Mesenchymal stem cell (in vitro differentiated cells and primary cell): ENCODE data around the gene OOSP4B.

Experiments used
- DNase-seq: peaks from one replicate; pipeline ENCODE4 v3.0.0-alpha.2; 2013
- H2AFZ ChIP-seq: one replicate; pipeline ENCODE4 v1.6.1; 2013; ENCODE audit warnings: low read depth, mild to moderate bottlenecking, control low read depth, inconsistent platforms, low read length, moderate library complexity
- H2AK5ac ChIP-seq: 2 replicates; pipeline ENCODE4 v1.6.1; 2013; ENCODE audit warnings: low read length, moderate library complexity, mild to moderate bottlenecking, inconsistent platforms; ENCODE audit not compliant: severe bottlenecking
- H2BK120ac ChIP-seq: one replicate; pipeline ENCODE4 v1.6.1; 2013; ENCODE audit warnings: low read depth, mild to moderate bottlenecking, inconsistent platforms, low read length, moderate library complexity
- H2BK12ac ChIP-seq, 2 experiments: one replicate each; pipeline ENCODE4 v1.6.1; 2013; ENCODE audit warnings: inconsistent platforms in 2 of 2, low read length in 2 of 2, mild to moderate bottlenecking in 2 of 2, moderate library complexity in 2 of 2, control low read depth in 1 of 2
- H2BK15ac ChIP-seq: one replicate; pipeline ENCODE4 v1.6.1; 2013; ENCODE audit warnings: mild to moderate bottlenecking, low read depth, inconsistent platforms; ENCODE audit not compliant: poor library complexity, severe bottlenecking
- H2BK5ac ChIP-seq: 2 replicates; pipeline ENCODE4 v1.6.1; 2013; ENCODE audit warnings: low read depth, mild to moderate bottlenecking, low read length, control low read depth, inconsistent platforms; ENCODE audit not compliant: poor library complexity, severe bottlenecking
- H3K14ac ChIP-seq, 2 experiments: one replicate each; pipeline ENCODE4 v1.6.1; 2013; ENCODE audit warnings: inconsistent platforms in 2 of 2, low read length in 2 of 2, control low read depth in 1 of 2, mild to moderate bottlenecking in 1 of 2, moderate library complexity in 1 of 2
- H3K18ac ChIP-seq, 2 experiments: one replicate each; pipeline ENCODE4 v1.6.1; 2013; ENCODE audit warnings: inconsistent platforms in 2 of 2, low read length in 2 of 2, control low read depth in 1 of 2, low read depth in 1 of 2, mild to moderate bottlenecking in 1 of 2
- H3K23ac ChIP-seq, 2 experiments: one replicate each; pipeline ENCODE4 v1.6.1; 2013; ENCODE audit warnings: inconsistent platforms in 2 of 2, low read length in 2 of 2, mild to moderate bottlenecking in 2 of 2, moderate library complexity in 2 of 2, control low read depth in 1 of 2
- H3K27ac ChIP-seq: 2 replicates; pipeline ENCODE4 v1.5.1; 2013; ENCODE audit warnings: mild to moderate bottlenecking, moderate library complexity, low read length, control low read depth, inconsistent platforms; ENCODE audit not compliant: poor library complexity, severe bottlenecking
- H3K27me3 ChIP-seq, 2 experiments: 2 replicates each; pipeline versions ENCODE4 v1.6.1 to v1.7.0; 2013; ENCODE audit warnings: low read length in 2 of 2, mild to moderate bottlenecking in 2 of 2, moderate library complexity in 2 of 2, control low read depth in 1 of 2, inconsistent platforms in 1 of 2; ENCODE audit not compliant: control insufficient read depth in 1 of 2, insufficient read depth in 1 of 2
- H3K36me3 ChIP-seq, 2 experiments: 2 replicates each; pipeline versions ENCODE4 v1.6.1 to v1.7.0; 2013; ENCODE audit warnings: low read length in 2 of 2, control low read depth in 1 of 2, inconsistent platforms in 1 of 2, low read depth in 1 of 2, mild to moderate bottlenecking in 1 of 2; ENCODE audit not compliant: insufficient read depth in 2 of 2, control insufficient read depth in 1 of 2
- H3K4ac ChIP-seq, 2 experiments: one replicate each; pipeline ENCODE4 v1.6.1; 2013; ENCODE audit warnings: inconsistent platforms in 2 of 2, low read length in 2 of 2, mild to moderate bottlenecking in 2 of 2, moderate library complexity in 2 of 2, control low read depth in 1 of 2, low read depth in 1 of 2
- H3K4me1 ChIP-seq: 2 replicates; pipeline ENCODE4 v1.6.1; 2013; ENCODE audit warnings: low read depth, low read length, control low read depth; ENCODE audit not compliant: control insufficient read depth, insufficient read depth
- H3K4me2 ChIP-seq: 2 replicates; pipeline ENCODE4 v1.6.1; 2013; ENCODE audit warnings: low read length, mild to moderate bottlenecking, inconsistent platforms; ENCODE audit not compliant: poor library complexity, severe bottlenecking
- H3K4me3 ChIP-seq, 2 experiments: 2 replicates each; pipeline versions ENCODE4 v1.5.1 to v1.7.0; 2013; ENCODE audit warnings: low read length in 2 of 2, mild to moderate bottlenecking in 2 of 2, control low read depth in 1 of 2, low read depth in 1 of 2; ENCODE audit not compliant: insufficient read depth in 1 of 2
- H3K79me1 ChIP-seq: replicated peaks from 2 replicates; pipeline ENCODE4 v1.6.1; 2013; ENCODE audit warnings: mild to moderate bottlenecking, control low read depth, low read length, inconsistent platforms; ENCODE audit not compliant: poor library complexity, severe bottlenecking
- H3K9ac ChIP-seq: 2 replicates; pipeline ENCODE4 v1.7.0; 2013; ENCODE audit warnings: mild to moderate bottlenecking, low read length, moderate library complexity
- H3K9me3 ChIP-seq: 2 replicates; pipeline ENCODE4 v1.7.0; 2013; ENCODE audit warnings: mild to moderate bottlenecking, low read length; ENCODE audit not compliant: control insufficient read depth
- H4K8ac ChIP-seq: one replicate; pipeline ENCODE4 v1.6.1; 2013; ENCODE audit warnings: inconsistent platforms, mild to moderate bottlenecking, low read length, moderate library complexity
- H4K91ac ChIP-seq: one replicate; pipeline ENCODE4 v1.6.1; 2013; ENCODE audit warnings: mild to moderate bottlenecking, low read length, inconsistent platforms
- WGBS: methylation state at CpG from one replicate; pipeline ENCODE4 v1.1.7; 2013; ENCODE audit warnings: mixed read lengths; 5-methylcytosine and 5-hydroxymethylcytosine counted together

OOSP4B gene

DNA sequence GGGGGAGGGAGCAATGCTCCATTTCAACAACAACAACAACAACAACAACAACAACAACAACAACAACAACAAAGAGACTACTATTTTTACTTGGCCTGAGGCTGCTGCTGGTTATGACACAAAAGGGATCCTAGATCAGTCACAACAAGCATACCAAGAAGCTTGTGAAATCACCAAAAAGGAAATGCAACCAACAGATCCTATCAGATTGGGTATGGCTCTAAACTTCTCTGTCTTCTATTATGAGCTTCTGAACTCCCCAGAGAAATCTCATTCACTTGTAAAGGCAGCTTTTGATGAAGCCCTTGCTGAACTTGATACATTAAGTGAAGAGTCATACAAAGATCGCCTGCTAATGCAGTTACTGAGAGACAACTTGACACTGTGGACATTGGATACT lies 61.0 kb downstream of the OOSP4B start:
- Histone ChIP-seq H2BK120ac (no peak overlapping the region), H3K79me1 (no peaks in the 10 kb centered on the region), H3K4me2 (no peak overlapping the region), H3K4ac (no peak overlapping the region), H2BK5ac (no peak overlapping the region), H3K4me3 (no peak overlapping the region), H4K8ac (no peak overlapping the region), H2AK5ac (no peak overlapping the region), H3K18ac (no peak overlapping the region), H3K14ac (no peak overlapping the region), H3K9ac (no peak overlapping the region), H2BK15ac (no peak overlapping the region), H3K27ac (no peak overlapping the region), H3K4me1 (no peaks in the 10 kb centered on the region), H2BK12ac (no peak overlapping the region), H3K36me3 (no peaks in the 10 kb centered on the region), H2AFZ (no peak overlapping the region), H4K91ac (no peak overlapping the region), H3K9me3 (peaks cover 4% of the 10 kb centered on the region), H3K23ac (no peak overlapping the region), H3K27me3 (no peaks in the 10 kb centered on the region)
- 100% methylated on average over 1 of the region's 1 CpG for WGBS
- DNase-seq: no peak

DNA sequence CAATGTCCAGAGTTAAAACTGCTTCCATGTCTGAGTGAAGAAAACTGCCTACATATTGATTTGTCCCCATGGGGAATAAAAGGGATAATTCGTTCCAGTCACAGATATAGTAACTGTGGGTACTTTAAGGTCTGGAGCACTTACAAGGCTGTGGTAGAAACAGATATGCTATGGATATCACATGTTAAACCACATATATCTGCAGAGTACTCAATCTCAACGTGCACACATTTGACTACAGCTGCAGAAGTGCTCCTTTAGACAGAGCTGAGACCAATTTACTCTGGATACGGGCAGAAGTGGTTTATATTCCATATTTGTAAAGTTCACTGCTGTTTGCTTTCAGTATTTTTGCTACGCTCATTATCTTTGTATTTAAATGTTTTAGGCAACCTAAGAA lies 61.8 kb downstream of the OOSP4B start:
- peaks cover 4% of the 10 kb centered on the region for H3K9me3 ChIP-seq

DNA sequence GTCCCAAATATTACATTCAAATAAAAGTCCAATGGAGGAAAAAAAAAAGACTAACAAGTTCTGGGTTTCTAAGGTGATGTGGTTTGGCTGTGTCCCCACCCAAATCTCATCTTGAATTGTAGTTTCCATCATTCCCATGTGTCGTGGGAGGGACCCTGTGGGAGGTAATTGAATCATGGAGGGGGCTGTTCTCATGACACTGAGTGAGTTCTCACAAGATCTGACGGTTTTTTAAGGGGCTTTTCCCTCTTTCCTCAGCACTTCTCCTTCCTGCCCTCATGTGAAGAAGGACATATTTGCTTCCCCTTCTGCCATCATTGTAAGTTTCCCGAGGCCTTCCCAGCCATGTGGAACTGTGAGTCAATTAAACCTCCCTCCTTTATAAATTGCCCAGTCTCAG lies 63.6 kb downstream of the OOSP4B start:
- Histone ChIP-seq H2BK5ac (no peak overlapping the region), H3K4me2 (no peak overlapping the region), H3K4me3 (no peak overlapping the region), H4K8ac (no peak overlapping the region), H2BK12ac (no peak overlapping the region), H3K27me3 (no peaks in the 10 kb centered on the region), H3K23ac (no peak overlapping the region), H2BK120ac (no peak overlapping the region), H3K27ac (no peak overlapping the region), H2AK5ac (no peak overlapping the region), H3K4me1 (no peaks in the 10 kb centered on the region), H3K36me3 (no peaks in the 10 kb centered on the region), H3K14ac (no peak overlapping the region), H3K9ac (no peak overlapping the region), H2AFZ (no peak overlapping the region), H3K79me1 (no peaks in the 10 kb centered on the region), H3K4ac (no peak overlapping the region), H3K18ac (no peak overlapping the region), H3K9me3 (peaks cover 4% of the 10 kb centered on the region), H2BK15ac (no peak overlapping the region), H4K91ac (no peak overlapping the region)
- WGBS: 58% methylated on average over 2 of the region's 3 CpGs
- DNase-seq: no peak

More for the DNA sequence above, 61.8 kb downstream of the OOSP4B start:
- H3K18ac ChIP-seq: no peak overlapping the region
- H3K4me2 ChIP-seq: no peak overlapping the region
- no peak overlapping the region for H3K4ac ChIP-seq
- no peak overlapping the region for H3K9ac ChIP-seq
- no peak overlapping the region for H2BK120ac ChIP-seq
- no peaks in the 10 kb centered on the region for H3K27me3 ChIP-seq
- no peak overlapping the region for H3K4me3 ChIP-seq
- no peak overlapping the region for H4K8ac ChIP-seq
- no peaks in the 10 kb centered on the region for H3K36me3 ChIP-seq
- H4K91ac ChIP-seq: no peak overlapping the region
- H3K79me1 ChIP-seq: no peaks in the 10 kb centered on the region
- no peak overlapping the region for H2AK5ac ChIP-seq
- DNase-seq: no peak
- H3K4me1 ChIP-seq: no peaks in the 10 kb centered on the region
- no peak overlapping the region for H2BK15ac ChIP-seq
- WGBS: 67% methylated on average over 3 of the region's 4 CpGs
- no peak overlapping the region for H3K27ac ChIP-seq
- H2AFZ ChIP-seq: no peak overlapping the region
- H3K14ac ChIP-seq: no peak overlapping the region
- H3K23ac ChIP-seq: no peak overlapping the region
- no peak overlapping the region for H2BK12ac ChIP-seq
- H2BK5ac ChIP-seq: no peak overlapping the region
